ENCODE results near the gene RPL38.

RPL38 gene

GRCh38 chr17:74211141-74211911, 7.8 kb downstream of the RPL38 start:
- DNase-seq, result no peak

- no peak for DNase-seq
These were observed 8.4 kb downstream of the RPL38 start for GRCh38 chr17:74211912-74212208.

- DNase-seq, result peak; percentile 27
These were observed 8.9 kb downstream of the RPL38 start for GRCh38 chr17:74212209-74212912.

- peak; percentile 86 for DNase-seq
These were observed 9.7 kb downstream of the RPL38 start, which contains the start of gene TTYH2 for GRCh38 chr17:74212913-74213791. TTYH2 (plus strand) TSS chr17:74213571; CDS start chr17:74213588, 17 bp downstream.

- DNase-seq, result no peak
These were observed 10.4 kb downstream of the RPL38 start for GRCh38 chr17:74213861-74214391.

- no peak for DNase-seq
These were observed 11.2 kb downstream of the RPL38 start for GRCh38 chr17:74214484-74215341.

GRCh38 chr17:74215342-74215727, 11.9 kb downstream of the RPL38 start:
- DNase-seq, result no peak

- DNase-seq, result no peak
These were observed 13.0 kb downstream of the RPL38 start for GRCh38 chr17:74216505-74216904.

GRCh38 chr17:74217037-74217730, 13.7 kb downstream of the RPL38 start:
- no peak for DNase-seq

- no peak for DNase-seq
These were observed 14.4 kb downstream of the RPL38 start for GRCh38 chr17:74217888-74218287.

GRCh38 chr17:74218436-74218835, 15.0 kb downstream of the RPL38 start:
- DNase-seq, result no peak

- no peak for DNase-seq
These were observed 16.2 kb downstream of the RPL38 start for GRCh38 chr17:74219576-74220133.

- no peak for DNase-seq
These were observed 16.7 kb downstream of the RPL38 start for GRCh38 chr17:74220219-74220618.

- no peak for DNase-seq
These were observed 17.7 kb downstream of the RPL38 start for GRCh38 chr17:74220946-74221818.

GRCh38 chr17:74222399-74222798, 18.9 kb downstream of the RPL38 start:
- no peak for DNase-seq

GRCh38 chr17:74223901-74224300, 20.4 kb downstream of the RPL38 start:
- DNase-seq, result no peak

GRCh38 chr17:74224959-74225725, 21.7 kb downstream of the RPL38 start:
- DNase-seq, result no peak

GRCh38 chr17:74226252-74226651, 22.8 kb downstream of the RPL38 start:
- DNase-seq, result no peak
